Right renal pelvis (tissue), 4 donors: ENCODE results near the gene WNK2. TPM values are rescaled to one million over a fixed set of nuclear protein-coding genes. Genes with fewer than 3 reads are reported as not detected.

Experiments used
- DNase-seq, 4 donors: peaks; one replicate each; pipeline ENCODE4 v3.0.0-alpha.2; 2013; ENCODE audit warnings: low read depth in 4 of 4, low spot score in 3 of 4, missing footprints in 1 of 4
- polyA plus RNA-seq, 4 donors: library from polyadenylated mRNA; unstranded; fragments of 120-200 nt; gene quantifications; one replicate each; pipeline ENCODE4 v1.2.1, GENCODE V29; 2013; ENCODE audit not compliant: insufficient read length in 4 of 4

WNK2 gene
- polyA plus RNA-seq, 4 donors = 13.2 to 23.8 (median 19.6) TPM

DNA sequence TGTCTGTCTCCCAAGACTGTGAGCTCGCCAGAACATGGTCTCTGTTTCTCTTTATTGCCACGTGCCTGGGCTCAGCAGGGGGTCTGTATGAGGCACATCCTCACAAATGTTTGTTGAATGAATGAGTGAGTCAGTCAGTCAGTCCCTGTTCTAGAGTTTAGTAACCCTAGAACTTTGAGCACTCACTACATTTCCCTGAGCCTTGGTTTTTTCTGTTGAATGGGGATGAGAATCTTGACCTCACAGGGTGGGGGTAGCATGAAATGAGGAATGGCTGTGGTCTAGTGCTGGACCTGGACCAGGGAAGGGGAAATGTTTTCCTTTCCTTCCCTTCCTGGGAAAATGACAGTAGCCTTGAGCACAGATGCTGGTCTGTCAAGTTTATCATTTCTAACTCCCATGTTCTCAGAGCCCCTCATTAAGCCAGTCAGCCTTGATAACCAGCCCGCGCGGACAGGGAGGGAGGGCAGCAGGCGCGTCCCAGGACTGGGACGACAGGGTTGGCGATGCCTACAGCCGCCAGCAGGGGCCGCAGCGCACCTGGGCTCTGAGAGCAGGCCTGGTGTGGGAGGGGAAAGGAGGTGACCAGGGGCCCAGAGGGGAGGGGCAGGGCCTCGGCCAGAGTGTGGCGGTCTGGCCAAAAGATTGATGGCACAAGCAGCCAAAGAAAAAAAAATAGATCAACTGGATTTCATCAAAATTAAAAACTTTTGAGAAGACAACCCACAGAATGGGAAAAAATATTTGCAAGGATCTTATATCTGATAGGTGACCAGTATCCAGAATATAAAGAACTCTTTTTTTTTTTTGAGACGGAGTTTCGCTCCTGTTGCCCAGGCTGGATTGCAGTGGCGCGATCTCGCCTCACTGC is 24.1 kb upstream of the WNK2 start:
- DNase-seq = peak; percentile 67 to 78 (median 71)

DNA sequence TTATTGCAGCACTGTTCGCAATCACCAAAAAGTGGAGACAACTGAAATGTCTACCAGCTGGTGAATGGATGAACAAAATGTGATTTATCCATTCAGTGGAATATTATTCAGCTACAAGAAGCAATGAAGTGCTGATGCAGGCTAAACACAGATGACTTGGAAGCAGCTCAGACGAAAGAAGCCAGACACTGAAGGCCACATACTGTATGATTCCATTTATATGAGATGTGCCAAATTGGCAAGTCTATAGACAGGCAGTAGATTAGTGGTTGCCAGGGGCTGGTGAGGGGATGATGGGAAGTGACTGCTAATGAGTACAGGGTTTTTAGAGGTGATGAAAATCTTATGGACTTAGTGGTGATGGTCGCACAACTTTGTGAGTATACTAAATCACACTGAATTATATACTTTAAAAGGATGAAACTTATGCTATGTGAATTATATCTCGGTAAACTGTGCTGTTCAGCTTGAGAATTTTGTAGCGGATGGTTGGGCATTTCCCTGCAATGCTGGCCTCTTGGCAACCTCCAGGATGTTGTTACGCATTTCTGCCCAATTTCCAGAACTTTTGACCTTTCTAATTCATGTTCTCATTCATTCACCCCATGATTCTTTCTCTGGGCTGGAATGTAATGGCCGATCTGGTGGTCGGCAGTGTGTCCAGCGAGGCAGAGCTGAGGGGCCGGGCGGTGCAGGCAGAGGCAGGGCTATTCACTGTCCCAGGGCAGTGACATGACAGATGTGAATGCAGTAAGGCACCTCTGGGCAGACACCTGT is 22.0 kb upstream of the WNK2 start:
- no peak for DNase-seq

DNA sequence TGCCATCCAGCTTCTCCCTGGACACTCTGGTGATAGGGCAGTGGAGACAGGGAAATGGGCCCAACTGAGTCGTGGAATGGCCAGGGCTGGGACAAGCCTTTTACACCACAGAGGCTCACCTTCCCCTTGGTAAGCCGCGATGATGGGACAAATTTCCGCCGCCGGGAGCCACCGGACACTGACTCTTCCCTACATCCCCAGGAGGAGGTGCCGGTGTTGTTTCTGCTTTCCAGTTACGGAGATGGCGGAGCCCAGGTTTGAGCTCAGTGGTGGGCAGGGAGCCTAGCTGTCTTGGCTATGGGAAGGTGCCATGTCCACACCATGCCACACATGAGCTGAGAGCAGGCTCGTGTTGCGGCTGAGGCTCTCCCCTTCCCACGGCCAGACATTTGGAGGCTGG is 19.9 kb upstream of the WNK2 start:
- no peak for DNase-seq

DNA sequence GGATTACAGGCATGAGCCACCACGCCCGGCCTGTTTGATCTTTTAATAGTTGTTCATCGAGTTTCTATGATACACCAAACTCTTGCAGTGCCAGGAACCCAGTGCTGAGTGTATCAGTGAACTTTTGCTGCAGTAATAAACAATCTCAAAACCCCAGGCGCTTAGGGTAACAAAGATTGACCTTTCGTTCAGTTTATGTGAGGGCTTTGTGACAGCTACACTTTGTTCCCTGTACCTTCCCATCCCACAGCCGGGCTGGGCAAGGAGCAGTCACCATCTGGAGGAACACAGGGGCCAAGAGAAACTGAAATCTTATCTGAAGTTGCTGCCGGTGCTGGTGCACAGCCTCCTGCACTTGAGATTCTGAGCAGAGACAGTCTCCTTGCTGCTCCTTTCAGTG is 17.2 kb upstream of the WNK2 start:
- DNase-seq = no peak

DNA sequence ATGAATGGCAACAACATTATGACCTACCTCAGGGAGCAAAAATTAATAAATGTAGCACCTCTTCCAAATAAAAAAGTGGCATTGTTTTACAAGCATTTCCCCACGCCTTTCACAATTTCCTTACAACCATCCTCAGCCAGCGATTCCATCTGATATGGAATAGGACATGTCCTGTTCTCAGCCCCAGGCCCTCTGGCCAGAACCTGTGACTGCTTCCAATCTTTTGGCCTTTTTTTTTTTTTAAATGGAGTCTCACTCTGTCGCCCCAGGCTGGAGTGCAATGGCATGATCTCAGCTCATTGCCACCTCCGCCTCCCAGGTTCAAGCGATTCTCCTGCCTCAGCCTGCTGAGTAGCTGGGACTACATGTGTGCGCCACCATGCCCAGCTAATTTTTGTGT is 16.8 kb upstream of the WNK2 start:
- no peak for DNase-seq

DNA sequence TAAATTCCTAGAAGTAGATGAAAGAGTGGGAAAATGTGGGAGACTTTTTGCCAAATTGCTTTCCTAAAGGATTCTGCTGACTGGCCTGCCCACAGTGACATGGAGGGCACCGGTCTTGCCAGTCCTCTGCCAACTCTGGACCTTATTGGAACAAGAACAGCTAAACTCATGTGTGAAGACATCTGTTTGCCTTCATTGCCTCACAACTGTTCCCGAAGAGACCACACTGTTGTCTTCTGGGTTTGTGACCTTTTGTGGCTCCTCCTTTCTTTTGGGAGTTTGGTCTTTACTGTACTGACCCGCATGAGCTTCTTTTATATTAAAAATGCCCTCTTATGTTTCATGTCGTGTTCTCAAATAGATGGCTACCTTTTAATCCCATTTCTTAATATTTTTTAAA is 16.1 kb upstream of the WNK2 start:
- no peak for DNase-seq

DNA sequence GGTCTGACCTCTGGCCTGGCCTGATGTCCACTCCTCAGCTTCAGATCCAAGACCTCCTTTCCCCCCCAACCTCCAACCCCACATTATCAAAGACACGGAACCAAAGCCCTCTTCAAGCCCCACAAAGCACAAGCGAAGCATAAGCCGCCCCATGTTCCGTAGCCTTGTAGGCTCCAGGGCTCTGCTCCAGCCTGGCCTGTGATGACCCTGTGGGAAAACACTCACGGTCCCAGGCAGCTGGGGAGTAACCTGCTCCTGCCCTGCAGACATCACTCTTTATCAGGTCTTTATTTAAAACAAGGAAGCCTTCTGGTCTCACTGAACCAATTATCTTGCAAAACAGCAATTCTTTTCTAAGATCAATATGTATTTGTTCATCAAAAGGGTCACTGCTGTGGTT is 15.4 kb upstream of the WNK2 start:
- DNase-seq = no peak

DNA sequence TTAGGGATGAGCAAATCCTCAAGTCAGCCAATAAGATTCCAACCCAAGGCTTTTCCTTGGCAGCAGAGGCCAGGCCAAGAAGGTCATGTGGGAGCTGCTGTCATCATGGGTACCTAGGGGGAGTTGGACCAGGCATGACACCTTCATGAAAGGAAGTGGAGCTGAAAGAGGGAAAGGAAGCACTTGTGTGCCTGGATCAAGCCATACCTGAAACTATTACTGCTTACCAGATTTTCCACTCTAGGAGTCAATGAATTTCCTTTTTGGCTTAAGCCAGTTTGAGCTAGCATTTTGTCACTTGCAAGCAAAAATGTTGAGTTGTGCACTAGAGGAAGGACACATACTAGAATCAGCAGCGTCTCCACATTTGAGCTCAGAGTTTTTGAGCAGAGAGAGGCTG is 14.5 kb upstream of the WNK2 start:
- DNase-seq = no peak

DNA sequence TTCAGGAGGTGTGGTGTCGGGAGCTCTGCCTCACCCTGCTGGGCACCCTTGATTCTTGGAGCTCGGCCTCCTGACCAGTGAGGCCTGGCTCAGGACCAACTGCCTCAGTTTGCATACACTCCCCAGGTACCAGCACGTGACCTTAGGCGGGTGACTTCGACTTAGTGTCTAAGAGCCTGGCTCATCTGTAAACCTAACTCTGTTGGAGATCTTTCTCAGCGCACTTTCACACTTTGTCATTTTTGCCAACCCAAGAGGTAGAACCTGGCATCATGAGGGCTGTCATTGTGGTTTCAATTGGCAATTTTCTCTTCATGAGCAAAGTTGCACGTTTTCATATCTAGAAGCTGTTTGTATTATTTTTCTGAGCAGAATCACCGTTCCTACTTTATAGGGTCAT is 13.4 kb upstream of the WNK2 start:
- DNase-seq = no peak

DNA sequence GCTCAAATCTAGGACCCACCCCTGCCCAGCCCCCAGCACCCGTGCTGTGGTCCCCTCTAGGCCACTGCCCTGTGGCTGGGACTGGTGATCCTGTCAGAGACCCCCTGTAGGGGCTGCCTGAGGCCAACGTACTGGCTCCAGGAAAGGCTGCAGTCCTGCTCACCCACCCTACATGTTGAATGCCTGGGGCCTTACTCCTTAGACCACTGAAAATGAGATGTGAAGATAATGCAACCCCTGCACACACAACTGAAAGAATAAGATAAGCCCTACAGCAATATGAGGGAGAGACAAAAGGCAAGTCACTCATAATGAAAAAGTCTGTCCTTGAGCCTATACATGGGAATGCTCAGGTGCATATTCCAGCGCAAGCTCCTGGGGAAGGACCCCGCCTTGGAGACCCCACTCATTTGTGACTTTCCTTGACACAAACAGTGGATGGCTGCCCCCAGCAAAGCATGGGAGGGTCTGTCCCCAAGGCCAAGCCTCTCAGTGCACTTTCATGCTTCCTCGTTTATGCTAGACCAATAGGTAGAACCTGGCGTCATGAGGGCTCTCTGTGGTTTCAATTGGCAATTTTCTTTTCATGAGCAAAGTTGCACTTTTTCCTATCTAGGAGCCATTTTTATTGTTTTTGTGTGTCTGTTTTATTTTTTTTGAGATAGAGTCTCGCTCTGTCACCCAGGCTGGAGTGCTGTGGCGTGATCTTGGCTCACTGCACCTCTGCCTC is 12.5 kb upstream of the WNK2 start:
- no peak for DNase-seq

DNA sequence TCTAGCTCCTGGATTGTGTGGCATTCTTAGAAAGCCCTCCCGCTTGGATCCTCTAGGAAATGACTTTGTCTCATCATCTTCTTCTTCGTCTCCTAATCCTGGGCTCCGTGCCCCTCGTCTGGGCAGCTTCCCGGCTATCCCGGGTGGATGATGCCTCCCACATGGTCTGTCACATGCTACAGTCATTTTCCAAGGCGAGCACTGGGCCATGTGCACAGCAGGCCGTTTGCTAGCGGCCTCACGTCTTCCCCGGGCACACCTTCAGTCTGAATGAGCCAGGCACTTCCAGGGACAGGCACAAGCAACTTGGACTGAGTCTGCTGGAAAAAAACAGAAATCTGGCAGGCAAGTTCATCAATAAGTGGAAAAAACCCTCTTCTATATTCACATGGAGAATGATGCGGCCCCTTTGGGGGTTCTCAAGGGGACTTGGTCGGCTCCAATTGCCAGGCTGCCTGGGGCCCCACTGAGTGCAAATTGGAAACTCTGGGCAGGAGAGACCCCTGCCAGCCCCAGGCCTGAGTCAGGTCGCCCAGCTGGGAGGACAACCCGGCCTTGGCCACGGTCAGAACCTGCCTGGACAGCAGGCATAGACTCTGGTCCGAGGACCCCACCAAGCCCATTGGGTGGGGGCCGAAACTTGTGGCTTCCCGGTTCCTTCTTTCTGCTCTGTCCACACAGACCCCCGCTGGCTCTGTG is 11.1 kb upstream of the WNK2 start:
- no peak for DNase-seq

DNA sequence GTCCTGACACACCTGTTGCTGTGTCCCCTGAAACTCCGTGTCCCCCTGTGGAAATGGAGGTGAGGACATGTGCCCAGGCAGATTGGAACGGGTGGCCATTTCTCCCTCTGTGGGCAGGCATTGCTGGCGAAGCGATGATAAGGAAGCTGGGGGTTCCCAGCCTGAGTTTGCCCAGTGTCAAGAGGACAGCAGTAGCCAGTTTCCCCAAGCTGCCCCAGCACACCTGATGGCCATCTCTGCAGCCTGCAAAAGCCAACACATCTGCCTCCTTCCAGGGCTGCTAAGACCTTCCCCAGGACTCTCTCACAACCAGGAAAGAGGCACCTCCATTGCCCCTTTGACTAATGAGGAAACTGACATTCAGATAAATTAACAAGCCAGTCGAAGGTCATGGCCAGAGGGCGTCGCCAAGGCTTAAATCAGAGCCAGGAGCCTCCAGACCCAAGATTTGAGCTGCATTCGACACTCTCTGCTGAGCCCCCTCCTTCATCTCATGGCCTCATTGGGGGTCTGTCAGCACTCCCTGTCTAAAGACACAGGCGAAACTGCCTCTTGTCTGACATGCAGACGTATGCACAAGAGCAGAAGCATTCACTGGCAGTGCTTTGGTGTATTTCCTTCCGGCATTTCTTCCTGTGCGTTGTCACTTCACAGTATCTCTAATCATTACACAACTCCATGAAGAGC is 10.4 kb upstream of the WNK2 start:
- no peak for DNase-seq

DNA sequence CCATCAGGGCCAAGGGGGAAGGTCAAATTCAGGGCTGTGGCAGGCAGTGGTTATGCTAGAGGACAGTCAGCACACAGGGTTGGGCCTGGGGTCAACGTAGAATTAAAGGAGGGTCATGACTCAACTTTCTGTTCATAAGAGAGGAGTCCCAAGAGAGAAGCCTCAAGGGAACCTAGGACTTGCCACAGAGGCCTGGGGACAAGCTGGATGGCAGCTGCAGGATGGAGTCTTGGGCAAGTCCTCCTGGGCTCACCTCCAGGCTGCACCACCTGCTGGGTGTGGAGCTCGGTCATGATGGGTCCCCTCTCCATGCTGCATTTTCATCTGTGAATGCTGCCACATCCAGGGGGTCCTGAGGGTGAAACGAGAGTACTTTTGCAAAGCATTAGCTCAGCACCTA is 9.0 kb upstream of the WNK2 start:
- no peak for DNase-seq

DNA sequence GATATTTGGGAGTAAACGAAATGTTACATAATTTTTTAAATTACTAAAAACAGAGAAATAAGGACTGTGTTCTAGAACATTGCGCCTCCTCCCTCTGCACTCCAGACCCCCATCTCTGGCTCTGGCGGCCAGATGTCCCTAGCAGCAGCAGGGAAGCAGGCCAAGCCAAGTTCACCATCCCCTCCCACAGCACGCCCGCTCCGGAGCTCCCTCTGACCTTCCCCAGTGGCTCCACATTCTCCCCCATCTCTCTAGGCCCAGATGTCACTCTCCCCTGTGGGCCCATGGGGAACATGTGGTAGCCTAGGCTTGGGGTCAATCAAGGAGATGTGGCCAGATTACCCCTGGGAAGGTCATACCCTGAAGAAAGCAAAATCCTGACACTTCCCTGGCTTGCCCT is 6.3 kb upstream of the WNK2 start:
- no peak for DNase-seq

DNA sequence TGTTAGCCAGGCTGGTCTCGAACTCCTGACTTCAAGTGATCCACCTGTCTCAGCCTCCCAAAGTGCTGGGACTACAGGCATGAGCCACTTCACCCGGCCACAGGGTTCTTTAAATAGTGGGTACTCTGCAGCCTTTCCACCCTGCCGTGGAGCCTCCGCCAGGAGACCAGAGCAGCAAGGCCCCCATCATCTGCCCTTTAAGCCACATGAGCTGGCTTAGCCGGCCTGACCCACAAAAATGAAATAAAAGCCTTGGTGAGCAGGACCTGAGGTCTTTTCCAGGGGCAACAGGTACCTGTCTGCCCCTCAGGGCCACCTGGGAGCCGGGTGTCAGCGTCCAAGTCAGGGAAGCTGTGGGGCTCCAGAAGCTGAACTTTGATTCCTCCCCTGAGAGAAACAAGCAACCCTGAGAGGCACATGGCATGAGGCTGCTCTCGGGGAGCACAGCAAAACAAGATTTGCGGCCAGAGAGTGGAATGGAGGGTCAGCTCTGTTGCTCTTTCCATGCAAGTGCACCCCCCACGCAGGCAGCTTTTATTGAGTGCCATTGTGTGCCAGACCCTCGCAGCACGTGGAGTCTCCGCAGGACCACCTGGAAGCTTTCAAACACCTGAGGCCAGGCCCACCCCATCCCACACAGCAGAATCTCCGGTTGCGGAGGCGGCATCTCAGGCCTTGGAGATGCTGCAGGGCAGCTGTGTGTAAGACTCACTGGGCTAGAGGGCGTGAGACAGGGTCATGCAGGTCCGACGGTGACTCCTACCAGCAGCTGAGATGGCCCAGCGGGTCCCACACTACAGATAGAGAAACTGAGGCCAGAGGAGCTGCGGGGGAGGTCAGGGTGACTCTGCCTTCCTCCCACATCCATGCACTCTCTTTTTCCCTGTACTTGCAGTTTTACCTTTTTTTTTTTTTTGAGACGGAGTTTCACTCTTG is 4.8 kb upstream of the WNK2 start:
- no peak for DNase-seq

DNA sequence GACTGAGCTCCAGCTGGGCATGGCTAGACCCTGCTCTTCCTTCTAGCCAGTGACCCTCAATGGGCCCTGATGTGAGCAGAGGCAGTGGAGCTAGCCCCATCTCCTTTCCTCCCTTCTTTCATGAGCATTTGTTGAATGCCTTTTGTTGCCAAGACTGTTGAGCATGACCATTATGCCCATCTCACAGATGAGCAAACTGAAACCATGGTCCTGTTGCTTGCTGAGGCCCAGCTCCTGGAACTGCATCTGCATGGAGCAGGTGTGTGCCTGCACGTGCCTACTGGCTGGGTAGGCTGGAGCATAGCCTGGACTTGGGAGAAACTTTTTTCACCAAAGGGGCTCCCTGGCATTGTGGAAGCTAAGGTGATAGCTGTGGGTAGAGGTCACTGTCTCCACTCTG is 3.0 kb upstream of the WNK2 start:
- no peak for DNase-seq

DNA sequence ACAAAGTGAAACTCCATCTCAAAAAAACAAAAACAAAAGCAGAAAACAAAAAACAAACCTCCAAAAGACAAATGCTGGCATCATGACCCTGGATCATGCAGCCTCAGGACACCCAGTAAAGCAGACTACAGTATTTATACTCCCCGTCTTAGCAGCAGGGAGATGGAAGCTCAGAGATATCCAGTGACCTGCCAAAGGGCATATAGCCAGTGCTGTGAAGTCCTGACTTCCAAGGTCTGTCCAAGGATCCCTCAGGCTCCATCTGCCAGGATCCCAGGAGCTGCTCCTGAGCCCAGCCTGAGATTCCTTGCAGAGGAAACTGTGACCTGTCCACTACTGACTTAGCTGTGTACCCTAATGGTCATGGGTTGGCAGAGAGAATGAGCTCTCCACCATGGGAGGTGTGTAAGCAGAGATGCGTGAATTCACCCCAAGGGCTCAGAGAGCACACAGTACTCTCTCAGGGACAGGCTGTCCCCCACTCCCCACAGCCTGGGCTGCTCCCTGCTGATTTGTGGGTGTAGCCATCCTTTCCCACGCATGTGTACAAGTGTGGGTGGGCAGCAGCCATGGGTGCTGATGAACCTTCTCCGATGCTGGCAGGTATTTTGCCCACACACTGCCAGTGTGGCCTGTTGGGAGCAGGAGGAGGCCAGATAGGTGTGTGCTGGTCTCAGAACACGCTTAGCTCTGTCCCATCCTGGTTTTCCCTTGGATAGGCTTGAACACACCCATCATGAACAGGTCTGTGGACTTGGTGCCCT is 2.1 kb upstream of the WNK2 start:
- DNase-seq = no peak

DNA sequence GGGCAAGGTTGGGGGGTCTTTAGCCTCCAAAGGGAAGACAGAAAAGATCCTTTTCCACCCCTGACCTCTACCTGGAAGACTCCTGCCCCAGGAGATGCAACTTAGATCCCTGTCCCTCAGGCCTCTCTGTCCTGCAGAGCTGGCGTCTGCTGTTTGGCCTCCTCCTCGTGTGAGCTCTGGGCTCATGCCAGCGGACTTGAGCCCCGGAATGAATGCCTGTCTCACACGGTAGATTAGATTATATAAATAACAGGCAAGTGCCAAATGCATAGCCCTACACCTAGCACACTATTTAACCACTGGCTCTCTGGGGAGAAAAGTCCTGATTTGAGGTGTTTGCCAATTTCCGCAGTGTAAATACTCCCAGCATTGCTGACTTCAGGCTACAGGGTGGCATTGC is 1.4 kb upstream of the WNK2 start:
- DNase-seq = no peak
